Hepatocyte (in vitro differentiated cells): ENCODE results near the gene TBX21. TPM values are rescaled to one million over a fixed set of nuclear protein-coding genes. Genes with fewer than 3 reads are reported as not detected.

Experiments
- DNase-seq: peaks from one replicate; pipeline ENCODE4 v3.0.0-alpha.2; 2016; ENCODE audit warnings: low spot score
- H2AFZ ChIP-seq: fragments of 200-600 bp; sonication (generic); 2 replicates; pipeline ENCODE4 v1.6.0; 2016; ENCODE audit warnings: antibody characterized with exemption, mild to moderate bottlenecking
- H3K27ac ChIP-seq: fragments of 200-600 bp; sonication (generic); 2 replicates; pipeline ENCODE4 v1.5.1; 2016; ENCODE audit warnings: mild to moderate bottlenecking
- H3K27me3 ChIP-seq: fragments of 200-600 bp; sonication (generic); 2 replicates; pipeline ENCODE4 v1.6.1; 2016
- H3K36me3 ChIP-seq: fragments of 200-600 bp; sonication (generic); replicated peaks from 2 replicates; pipeline ENCODE4 v1.5.1; 2016; ENCODE audit warnings: low read depth; ENCODE audit not compliant: insufficient read depth
- H3K4me1 ChIP-seq: fragments of 200-600 bp; sonication (generic); 2 replicates; pipeline ENCODE4 v1.5.1; 2016; ENCODE audit warnings: mild to moderate bottlenecking, moderate library complexity; ENCODE audit not compliant: insufficient read depth
- H3K4me2 ChIP-seq: fragments of 200-600 bp; sonication (generic); 2 replicates; pipeline ENCODE4 v1.6.0; 2016
- H3K4me3 ChIP-seq: fragments of 200-600 bp; sonication (generic); 2 replicates; pipeline ENCODE4 v1.5.1; 2016; ENCODE audit warnings: mild to moderate bottlenecking
- H3K79me2 ChIP-seq: fragments of 200-600 bp; sonication (generic); 2 replicates; pipeline ENCODE4 v1.6.0; 2017; ENCODE audit warnings: mild to moderate bottlenecking
- H3K9me2 ChIP-seq: fragments of 200-600 bp; sonication (generic); replicated peaks from 2 replicates; pipeline ENCODE4 v1.6.0; 2017; ENCODE audit warnings: mild to moderate bottlenecking; ENCODE audit not compliant: insufficient read depth
- H3K9me3 ChIP-seq: fragments of 200-600 bp; sonication (generic); 2 replicates; pipeline ENCODE4 v1.5.1; 2016; ENCODE audit warnings: low read depth, mild to moderate bottlenecking
- H4K20me1 ChIP-seq: fragments of 200-600 bp; sonication (generic); 2 replicates; pipeline ENCODE4 v1.6.0; 2016; ENCODE audit warnings: mild to moderate bottlenecking; ENCODE audit not compliant: insufficient read depth, poor library complexity, severe bottlenecking
- EZH2 ChIP-seq: fragments of 200-600 bp; sonication (generic); IDR thresholded peaks from 2 replicates; pipeline ENCODE4 v1.6.1; 2016; ENCODE audit warnings: antibody characterized with exemption, mild to moderate bottlenecking, borderline replicate concordance
- EZH2phosphoT487 ChIP-seq: fragments of 200-600 bp; sonication (generic); IDR thresholded peaks from one replicate; pipeline ENCODE4 v1.6.1; 2018; ENCODE audit warnings: antibody characterized with exemption, mild to moderate bottlenecking, low read depth, moderate library complexity; ENCODE audit not compliant: unreplicated experiment, severe bottlenecking
- WGBS: methylation state at CpG from one replicate; pipeline ENCODE4 v1.1.6; 2016; ENCODE audit warnings: low lambda C conversion rate; ENCODE audit errors: missing lambda C conversion rate; 5-methylcytosine and 5-hydroxymethylcytosine counted together
- polyA plus RNA-seq: library from polyadenylated mRNA; unstranded; fragments of >200 nt; fragmentation: Nextera tagmentation; extraction: Ambion mirVana; gene quantifications from 2 replicates; pipeline ENCODE4 v1.2.1, GENCODE V29; 2016
- total RNA-seq: library from RNA; depleted of rRNA; stranded (reverse); fragments of >200 nt; gene quantifications from 2 replicates; pipeline ENCODE4 v1.2.3, GENCODE V29; 2014
- TF ChIP-seq, protein P1 (sequence below): fragments of 200-600 bp; sonication (generic); IDR thresholded peaks from 2 replicates; pipeline ENCODE4 v1.5.1; 2016; ENCODE audit warnings: antibody characterized with exemption, mild to moderate bottlenecking; ENCODE audit not compliant: poor library complexity

TBX21 gene
- total and polyA plus RNA-seq, 2 experiments from 2014 or later = not detected

DNA sequence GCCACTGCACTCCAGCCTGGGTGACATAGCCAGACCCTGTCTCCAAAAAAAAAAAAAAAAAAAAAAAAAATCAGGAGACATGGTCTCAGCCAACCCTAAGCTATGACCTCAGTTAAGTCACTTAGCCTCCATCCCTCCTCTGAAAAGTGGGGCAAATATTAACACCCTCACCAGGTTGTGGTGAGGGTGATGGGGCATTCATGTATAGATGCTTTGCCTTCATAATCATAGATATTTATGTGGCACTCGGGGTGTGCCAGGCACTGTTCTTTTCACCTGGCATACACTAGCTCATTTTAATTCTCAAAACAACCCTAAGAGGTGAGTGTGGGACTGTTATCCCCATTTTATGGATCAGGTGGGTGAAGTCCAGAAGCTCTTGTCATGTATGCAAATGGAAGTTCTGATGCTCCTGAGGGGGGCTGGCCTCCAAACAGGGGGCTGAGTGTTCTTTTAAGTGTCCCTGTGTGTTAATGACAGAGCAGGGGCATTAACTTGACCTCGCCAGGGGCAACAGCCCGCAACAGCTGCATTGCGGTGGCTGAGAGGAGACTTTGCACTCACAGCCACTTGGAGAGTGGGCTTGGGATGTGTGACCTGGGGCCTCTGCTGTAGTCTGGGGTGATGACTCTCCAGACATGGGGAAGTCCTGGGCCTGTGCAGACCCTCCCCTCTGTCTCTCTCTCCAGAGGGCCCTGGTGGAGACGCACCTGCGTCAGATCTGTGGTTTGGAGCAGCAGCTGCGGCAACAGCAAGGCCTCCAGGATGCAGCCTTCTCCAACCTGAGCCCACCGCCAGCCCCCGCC lies 34.9 kb upstream of the TBX21 start:
- Histone ChIP-seq H3K9me2 (no peaks in the 10 kb centered on the region), H3K27me3 (no peaks in the 10 kb centered on the region), H3K36me3 (no peaks in the 10 kb centered on the region), H3K9me3 (no peaks in the 10 kb centered on the region), H3K4me1 (peaks cover 9% of the 10 kb centered on the region), H2AFZ (no peak overlapping the region), H4K20me1 (peaks cover 5% of the 10 kb centered on the region), H3K4me3 (no peak overlapping the region), H3K79me2 (no peaks in the 10 kb centered on the region), H3K4me2 (no peak overlapping the region), H3K27ac (no peak overlapping the region)
- 87% methylated on average over 8 of the region's 9 CpGs for WGBS
- DNase-seq = no peak
- no peak for TF ChIP-seq EZH2phosphoT487

- 73% methylated on average over 25 of the region's 25 CpGs for WGBS
- Histone ChIP-seq H3K79me2 (no peaks in the 10 kb centered on the region), H3K27me3 (no peaks in the 10 kb centered on the region), H3K4me3 (no peak overlapping the region), H3K36me3 (no peaks in the 10 kb centered on the region), H3K4me2 (no peak overlapping the region), H2AFZ (no peak overlapping the region), H3K27ac (no peak overlapping the region), H3K9me2 (no peaks in the 10 kb centered on the region), H3K4me1 (peaks cover 6% of the 10 kb centered on the region), H4K20me1 (peaks cover 5% of the 10 kb centered on the region), H3K9me3 (no peaks in the 10 kb centered on the region)
- TF ChIP-seq, protein P1, sequence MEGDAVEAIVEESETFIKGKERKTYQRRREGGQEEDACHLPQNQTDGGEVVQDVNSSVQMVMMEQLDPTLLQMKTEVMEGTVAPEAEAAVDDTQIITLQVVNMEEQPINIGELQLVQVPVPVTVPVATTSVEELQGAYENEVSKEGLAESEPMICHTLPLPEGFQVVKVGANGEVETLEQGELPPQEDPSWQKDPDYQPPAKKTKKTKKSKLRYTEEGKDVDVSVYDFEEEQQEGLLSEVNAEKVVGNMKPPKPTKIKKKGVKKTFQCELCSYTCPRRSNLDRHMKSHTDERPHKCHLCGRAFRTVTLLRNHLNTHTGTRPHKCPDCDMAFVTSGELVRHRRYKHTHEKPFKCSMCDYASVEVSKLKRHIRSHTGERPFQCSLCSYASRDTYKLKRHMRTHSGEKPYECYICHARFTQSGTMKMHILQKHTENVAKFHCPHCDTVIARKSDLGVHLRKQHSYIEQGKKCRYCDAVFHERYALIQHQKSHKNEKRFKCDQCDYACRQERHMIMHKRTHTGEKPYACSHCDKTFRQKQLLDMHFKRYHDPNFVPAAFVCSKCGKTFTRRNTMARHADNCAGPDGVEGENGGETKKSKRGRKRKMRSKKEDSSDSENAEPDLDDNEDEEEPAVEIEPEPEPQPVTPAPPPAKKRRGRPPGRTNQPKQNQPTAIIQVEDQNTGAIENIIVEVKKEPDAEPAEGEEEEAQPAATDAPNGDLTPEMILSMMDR = peak; percentile 98
- TF ChIP-seq EZH2 = no peak
- peak; percentile 65 for DNase-seq
These were observed 34.1 kb upstream of the TBX21 start for GRCh38 chr17:47698749-47699535.

- Histone ChIP-seq H2AFZ (no peak overlapping the region), H3K27me3 (no peaks in the 10 kb centered on the region), H3K79me2 (no peaks in the 10 kb centered on the region), H3K9me2 (no peaks in the 10 kb centered on the region), H3K4me2 (no peak overlapping the region), H3K9me3 (no peaks in the 10 kb centered on the region), H3K36me3 (no peaks in the 10 kb centered on the region), H3K4me3 (no peak overlapping the region), H4K20me1 (peaks cover 5% of the 10 kb centered on the region), H3K27ac (no peak overlapping the region), H3K4me1 (peaks cover 6% of the 10 kb centered on the region)
- 100% methylated on average over 4 of the region's 4 CpGs for WGBS
- DNase-seq = no peak
- no peak for TF ChIP-seq EZH2
- TF ChIP-seq, protein P1 = no peak
- no peak for TF ChIP-seq EZH2phosphoT487
These were observed 33.5 kb upstream of the TBX21 start for GRCh38 chr17:47699536-47699840.
